BLaER1 (cell line): ENCODE measurements around the gene TMUB1.

Experiments used
- H3K27ac ChIP-seq: shearing (Covaris generic); formaldehyde crosslinking; 2 replicates; pipeline ENCODE4 v1.8.1; 2022
- H3K27me3 ChIP-seq: shearing (Covaris generic); formaldehyde crosslinking; 2 replicates; pipeline ENCODE4 v1.8.1; 2022
- H3K36me3 ChIP-seq: shearing (Covaris generic); formaldehyde crosslinking; 2 replicates; pipeline ENCODE4 v1.8.1; 2022
- H3K4me1 ChIP-seq: shearing (Covaris generic); formaldehyde crosslinking; 2 replicates; pipeline ENCODE4 v1.8.1; 2022
- H3K4me2 ChIP-seq: shearing (Covaris generic); formaldehyde crosslinking; 2 replicates; pipeline ENCODE4 v1.8.1; 2022
- H3K4me3 ChIP-seq: shearing (Covaris generic); formaldehyde crosslinking; 2 replicates; pipeline ENCODE4 v1.8.1; 2022
- H3K9ac ChIP-seq: shearing (Covaris generic); formaldehyde crosslinking; 2 replicates; pipeline ENCODE4 v1.8.1; 2022
- H3K9me3 ChIP-seq: shearing (Covaris generic); formaldehyde crosslinking; 2 replicates; pipeline ENCODE4 v1.8.1; 2022
- H4K20me1 ChIP-seq: shearing (Covaris generic); formaldehyde crosslinking; 2 replicates; pipeline ENCODE4 v1.8.1; 2022
- Cebpa-rat ChIP-seq: shearing (Covaris generic); IDR thresholded peaks from 2 replicates; pipeline ENCODE4 v1.8.1; 2022

Gene TMUB1

GRCh38 chr7:151094675-151095074 lies 11.4 kb upstream of the TMUB1 start:
- Histone ChIP-seq H3K9ac (0 out of 2 replicates have a peak overlapping the region, but pooled peaks have one; percentile 30), H3K9me3 (no peaks in the 10 kb centered on the region), H3K4me1 (peaks cover 90% of the 10 kb centered on the region), H3K27ac (no peak overlapping the region), H3K4me2 (peak overlapping the region; percentile 13), H3K27me3 (no peaks in the 10 kb centered on the region; the same call in 1 of the 2 replicates), H3K4me3 (no peak overlapping the region), H3K36me3 (peaks cover 10% of the 10 kb centered on the region; the same call in 1 of the 2 replicates), H4K20me1 (peaks cover 99% of the 10 kb centered on the region)
- no peak for TF ChIP-seq Cebpa-rat

DNA sequence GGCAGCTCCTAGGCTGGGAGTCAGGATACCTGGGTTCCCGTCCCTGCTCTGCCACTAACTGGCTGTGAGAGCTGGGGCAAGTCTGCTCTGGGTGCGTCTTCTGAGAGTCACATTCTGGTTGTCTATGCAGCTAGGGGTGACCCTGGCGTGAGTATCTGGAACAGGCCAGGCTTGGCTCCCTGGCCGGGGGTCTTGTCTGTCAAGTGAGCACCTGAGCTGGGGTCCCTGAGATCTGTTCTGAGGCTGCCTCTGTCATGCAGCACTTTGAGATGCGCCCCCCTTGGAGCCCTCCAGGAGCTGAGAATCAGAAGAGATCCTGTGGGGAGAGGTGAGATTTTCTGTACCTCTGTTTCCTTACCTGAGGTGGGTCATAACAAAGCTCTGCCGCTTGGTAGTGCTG lies 10.5 kb upstream of the TMUB1 start:
- H4K20me1 ChIP-seq, result peaks cover 100% of the 10 kb centered on the region
- H3K4me3 ChIP-seq, result no peak overlapping the region
- H3K9ac ChIP-seq, result no peak overlapping the region
- H3K4me1 ChIP-seq, result peaks cover 92% of the 10 kb centered on the region
- H3K27me3 ChIP-seq, result peaks cover 3% of the 10 kb centered on the region; the same call in 1 of the 2 replicates
- no peak overlapping the region for H3K27ac ChIP-seq
- 0 out of 2 replicates have a peak overlapping the region, but pooled peaks have one; percentile 2 for H3K4me2 ChIP-seq
- no peak for TF ChIP-seq Cebpa-rat
- no peaks in the 10 kb centered on the region for H3K9me3 ChIP-seq
- H3K36me3 ChIP-seq, result peaks cover 10% of the 10 kb centered on the region; the same call in 1 of the 2 replicates

GRCh38 chr7:151091988-151092387 lies 8.7 kb upstream of the TMUB1 start:
- H4K20me1 ChIP-seq, result peaks cover 100% of the 10 kb centered on the region
- no peak overlapping the region for H3K9ac ChIP-seq

DNA sequence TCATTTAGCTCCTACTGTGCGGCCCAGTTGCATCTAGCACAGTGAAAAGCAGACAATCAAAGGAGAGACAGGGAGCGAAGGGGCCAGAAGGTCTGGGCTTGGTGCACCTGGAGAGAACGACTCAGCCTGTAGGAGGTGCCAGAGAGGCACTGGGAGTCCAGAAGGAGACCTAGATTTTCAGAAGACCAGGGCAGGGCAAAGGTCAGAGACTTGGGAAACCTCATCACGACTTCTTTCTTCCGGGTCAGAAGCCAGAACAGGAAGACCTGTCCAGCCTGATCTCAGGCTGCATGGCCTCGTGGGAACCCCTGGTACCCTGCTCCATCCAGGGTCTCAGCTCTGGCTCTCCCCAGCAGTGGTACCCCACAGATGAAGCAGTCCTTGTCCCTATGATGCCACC lies 8.1 kb upstream of the TMUB1 start:
- no peak for TF ChIP-seq Cebpa-rat
- peaks cover 84% of the 10 kb centered on the region for H3K4me1 ChIP-seq
- H3K27me3 ChIP-seq, result peaks cover 25% of the 10 kb centered on the region
- H3K4me2 ChIP-seq, result no peak overlapping the region
- no peak overlapping the region for H3K9ac ChIP-seq
- H3K27ac ChIP-seq, result no peak overlapping the region
- H3K36me3 ChIP-seq, result peaks cover 10% of the 10 kb centered on the region; the same call in 1 of the 2 replicates
- H3K4me3 ChIP-seq, result no peak overlapping the region
- H3K9me3 ChIP-seq, result no peaks in the 10 kb centered on the region
- peaks cover 95% of the 10 kb centered on the region for H4K20me1 ChIP-seq

More at GRCh38 chr7:151091988-151092387, 8.7 kb upstream of the TMUB1 start:
- no peak for TF ChIP-seq Cebpa-rat
- no peak overlapping the region for H3K4me2 ChIP-seq
- H3K27ac ChIP-seq, result no peak overlapping the region
- H3K9me3 ChIP-seq, result no peaks in the 10 kb centered on the region
- peaks cover 10% of the 10 kb centered on the region; the same call in 1 of the 2 replicates for H3K36me3 ChIP-seq
- H3K4me3 ChIP-seq, result no peak overlapping the region
- peaks cover 89% of the 10 kb centered on the region for H3K4me1 ChIP-seq
- H3K27me3 ChIP-seq, result peaks cover 21% of the 10 kb centered on the region

DNA sequence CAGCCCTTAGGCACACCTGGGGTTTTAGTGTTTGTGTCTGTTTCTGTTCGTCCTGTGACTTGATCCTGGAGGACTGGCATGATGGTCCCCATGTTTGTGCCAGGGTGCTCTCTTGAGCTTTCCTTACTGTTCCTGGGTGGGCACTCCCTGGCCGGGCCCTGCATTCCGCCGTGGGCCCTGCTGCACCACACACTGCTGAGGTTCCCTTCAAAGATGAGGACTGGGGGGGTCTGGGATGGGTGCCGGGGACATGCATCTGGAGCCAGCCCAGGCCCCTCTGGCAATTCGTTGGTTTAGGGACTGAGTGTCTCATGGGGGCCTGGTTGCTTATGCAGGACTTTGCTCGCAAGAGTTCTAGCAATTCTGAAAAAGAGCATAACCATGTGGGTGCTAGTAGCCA lies 7.7 kb upstream of the TMUB1 start:
- Histone ChIP-seq H3K36me3 (peaks cover 10% of the 10 kb centered on the region; the same call in 1 of the 2 replicates), H3K4me3 (no peak overlapping the region), H3K9ac (no peak overlapping the region), H3K4me2 (no peak overlapping the region), H4K20me1 (peaks cover 91% of the 10 kb centered on the region), H3K27me3 (peaks cover 28% of the 10 kb centered on the region), H3K9me3 (no peaks in the 10 kb centered on the region), H3K4me1 (peaks cover 79% of the 10 kb centered on the region), H3K27ac (no peak overlapping the region)
- no peak for TF ChIP-seq Cebpa-rat

DNA sequence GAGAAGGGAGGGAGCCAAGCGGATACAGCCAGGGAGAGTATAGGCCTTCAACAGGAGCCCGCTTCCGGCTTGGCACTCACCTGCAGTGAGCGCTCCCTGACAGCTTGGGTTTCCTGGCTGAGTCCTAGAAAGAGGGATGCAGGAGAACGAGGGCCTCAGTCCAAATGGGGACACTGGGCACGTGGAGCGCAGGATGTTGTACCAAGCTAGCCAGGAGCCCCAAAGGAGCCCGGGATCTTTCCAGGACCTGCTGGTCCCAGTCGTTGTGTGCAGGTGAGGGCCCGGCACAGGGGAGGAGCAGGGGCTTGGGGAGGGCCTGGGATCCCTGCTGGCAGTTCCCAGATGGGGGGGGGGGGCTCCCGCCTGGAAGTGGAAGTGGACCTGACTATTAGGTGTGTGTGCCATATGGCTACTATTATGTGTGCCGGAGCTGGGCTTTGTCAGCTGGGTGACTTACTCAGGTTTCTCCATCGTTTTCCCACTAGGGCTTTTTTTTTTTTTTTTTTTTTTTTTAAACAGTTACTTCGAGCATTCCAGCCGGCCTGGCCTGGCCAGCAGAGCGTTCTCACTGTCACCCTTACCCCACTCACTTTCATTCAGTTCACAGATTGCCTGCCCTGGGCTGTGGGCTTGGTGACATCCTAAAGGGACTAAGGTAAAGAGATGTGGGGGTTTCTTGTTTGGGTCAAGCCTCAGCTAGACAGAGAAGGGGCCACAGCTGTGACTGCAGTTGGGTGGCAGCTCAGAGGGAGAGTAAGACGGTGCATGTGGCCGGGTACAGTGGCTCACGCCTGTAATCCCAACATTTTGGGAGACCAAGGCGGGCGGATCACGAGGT lies 6.8 kb upstream of the TMUB1 start:
- Histone ChIP-seq H3K4me3 (no peak overlapping the region), H4K20me1 (peaks cover 82% of the 10 kb centered on the region), H3K27ac (peak overlapping the region; percentile 69; the same call in 1 of the 2 replicates)

GRCh38 chr7:151088856-151089699 lies 5.8 kb upstream of the TMUB1 start:
- Histone ChIP-seq H3K36me3 (peaks cover 10% of the 10 kb centered on the region; the same call in 1 of the 2 replicates), H4K20me1 (peaks cover 72% of the 10 kb centered on the region), H3K9me3 (no peaks in the 10 kb centered on the region), H3K4me1 (peaks cover 77% of the 10 kb centered on the region), H3K4me3 (peak overlapping the region; percentile 74), H3K27me3 (peaks cover 47% of the 10 kb centered on the region), H3K4me2 (peak overlapping the region; percentile 98), H3K27ac (peak overlapping the region; percentile 69), H3K9ac (peak overlapping the region; percentile 83)
- TF ChIP-seq Cebpa-rat, result no peak

More for the DNA sequence above, 6.8 kb upstream of the TMUB1 start:
- Histone ChIP-seq H3K4me1 (peaks cover 79% of the 10 kb centered on the region), H3K36me3 (peaks cover 10% of the 10 kb centered on the region; the same call in 1 of the 2 replicates), H3K9ac (no peak overlapping the region; the same call in 1 of the 2 replicates), H3K9me3 (no peaks in the 10 kb centered on the region), H3K4me2 (peak overlapping the region; percentile 98), H3K27me3 (peaks cover 37% of the 10 kb centered on the region)
- TF ChIP-seq Cebpa-rat, result no peak

GRCh38 chr7:151088019-151088855 lies 4.9 kb upstream of the TMUB1 start:
- Histone ChIP-seq H3K9ac (peak overlapping the region; percentile 83), H3K36me3 (peaks cover 10% of the 10 kb centered on the region; the same call in 1 of the 2 replicates), H4K20me1 (peaks cover 63% of the 10 kb centered on the region), H3K4me2 (peak overlapping the region; percentile 98), H3K4me1 (peaks cover 74% of the 10 kb centered on the region), H3K27ac (peak overlapping the region; percentile 69), H3K9me3 (no peaks in the 10 kb centered on the region), H3K4me3 (peak overlapping the region; percentile 74), H3K27me3 (peaks cover 53% of the 10 kb centered on the region)
- TF ChIP-seq Cebpa-rat, result no peak
